ENCODE measurements around the gene FLNB. TPM values are rescaled to one million over a fixed set of nuclear protein-coding genes. Genes with fewer than 3 reads are reported as not detected.

The FLNB gene
- total RNA-seq, 1 experiment from 2014 or later: 580 TPM

DNA sequence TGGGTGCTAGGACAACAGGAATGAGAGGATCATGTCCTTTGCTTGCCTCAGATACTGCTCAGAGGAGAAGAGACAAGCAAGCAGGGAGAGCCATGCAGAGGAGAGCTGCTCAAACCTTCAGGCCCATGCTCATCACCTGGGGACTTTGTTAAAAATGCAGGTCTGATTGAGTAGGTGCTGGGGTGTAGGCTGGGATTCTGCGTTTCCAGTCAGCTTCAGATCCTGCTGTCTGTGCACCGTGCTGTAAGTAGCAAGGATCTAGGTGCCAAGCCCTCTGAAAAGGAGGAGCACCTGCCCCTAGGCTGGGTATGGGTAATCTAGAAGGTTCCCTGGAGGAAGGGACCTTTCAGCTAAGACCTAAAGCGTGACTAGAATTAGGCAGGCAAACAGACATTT is 7.3 kb downstream of the FLNB start:
- Mint-ChIP-seq H3K4me1 (ENCODE audit: insufficient read depth, unreplicated experiment) (peaks cover 59% of the 10 kb centered on the region), H3K9me3 (ENCODE audit: unreplicated experiment) (no peaks in the 10 kb centered on the region), H3K27ac (ENCODE audit: low read depth, unreplicated experiment) (no peak overlapping the region), H3K36me3 (ENCODE audit: insufficient read depth, unreplicated experiment) (peaks cover 10% of the 10 kb centered on the region), H3K27me3 (ENCODE audit: insufficient read depth, unreplicated experiment) (no peaks in the 10 kb centered on the region), H3K4me3 (ENCODE audit: unreplicated experiment) (no peak overlapping the region)
- no peak for DNase-seq (ENCODE audit: unreplicated experiment)
- intact Hi-C loops (cut with micrococcal nuclease): no loop called here
- CTCF ChIA-PET: interaction anchor here (1.1 to 3.0 kb wide), 2 partner anchors 10 to 152 kb away, joined by 3 to 19 read pairs; no protein-coding TSS in a partner anchor
- no TSS peak for BruUV-seq (replicated peaks)
- POLR2A ChIA-PET: interaction anchor here (0.5 kb wide), 1 partner anchor 591 kb away, joined by 3 read pairs; no protein-coding TSS in a partner anchor
- TF ChIP-seq, protein P1, sequence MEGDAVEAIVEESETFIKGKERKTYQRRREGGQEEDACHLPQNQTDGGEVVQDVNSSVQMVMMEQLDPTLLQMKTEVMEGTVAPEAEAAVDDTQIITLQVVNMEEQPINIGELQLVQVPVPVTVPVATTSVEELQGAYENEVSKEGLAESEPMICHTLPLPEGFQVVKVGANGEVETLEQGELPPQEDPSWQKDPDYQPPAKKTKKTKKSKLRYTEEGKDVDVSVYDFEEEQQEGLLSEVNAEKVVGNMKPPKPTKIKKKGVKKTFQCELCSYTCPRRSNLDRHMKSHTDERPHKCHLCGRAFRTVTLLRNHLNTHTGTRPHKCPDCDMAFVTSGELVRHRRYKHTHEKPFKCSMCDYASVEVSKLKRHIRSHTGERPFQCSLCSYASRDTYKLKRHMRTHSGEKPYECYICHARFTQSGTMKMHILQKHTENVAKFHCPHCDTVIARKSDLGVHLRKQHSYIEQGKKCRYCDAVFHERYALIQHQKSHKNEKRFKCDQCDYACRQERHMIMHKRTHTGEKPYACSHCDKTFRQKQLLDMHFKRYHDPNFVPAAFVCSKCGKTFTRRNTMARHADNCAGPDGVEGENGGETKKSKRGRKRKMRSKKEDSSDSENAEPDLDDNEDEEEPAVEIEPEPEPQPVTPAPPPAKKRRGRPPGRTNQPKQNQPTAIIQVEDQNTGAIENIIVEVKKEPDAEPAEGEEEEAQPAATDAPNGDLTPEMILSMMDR (IDR thresholded peaks at IDR 0.05; ENCODE audit: unreplicated experiment): no peak

DNA sequence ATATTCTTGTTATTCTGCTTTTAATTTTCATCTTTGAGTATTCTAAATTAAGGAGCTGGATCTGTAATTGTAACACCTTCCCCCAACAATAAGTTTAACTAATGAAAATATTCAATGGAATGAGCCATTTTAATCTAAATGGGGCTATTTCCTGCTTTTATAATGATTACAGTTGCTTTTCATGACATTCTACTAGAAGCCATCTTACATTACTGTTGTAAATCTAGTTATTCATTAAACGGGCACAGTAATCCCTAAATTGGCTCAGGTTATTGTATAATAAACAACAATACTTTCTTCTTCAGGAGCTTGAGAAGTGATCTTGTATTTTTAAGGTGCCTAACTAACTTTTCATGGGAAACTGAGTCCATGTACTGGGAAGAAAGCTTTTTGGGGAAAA is 8.5 kb downstream of the FLNB start:
- no peak for DNase-seq (ENCODE audit: unreplicated experiment)
- intact Hi-C loops (cut with micrococcal nuclease): no loop called here
- BruUV-seq (replicated peaks): no TSS peak
- TF ChIP-seq, protein P1 (IDR thresholded peaks at IDR 0.05; ENCODE audit: unreplicated experiment): no peak
- Mint-ChIP-seq H3K4me3 (ENCODE audit: unreplicated experiment) (no peak overlapping the region), H3K27me3 (ENCODE audit: insufficient read depth, unreplicated experiment) (no peaks in the 10 kb centered on the region), H3K36me3 (ENCODE audit: insufficient read depth, unreplicated experiment) (peaks cover 10% of the 10 kb centered on the region), H3K4me1 (ENCODE audit: insufficient read depth, unreplicated experiment) (peaks cover 59% of the 10 kb centered on the region), H3K27ac (ENCODE audit: low read depth, unreplicated experiment) (peak overlapping the region; percentile 39), H3K9me3 (ENCODE audit: unreplicated experiment) (no peaks in the 10 kb centered on the region)
- ChIA-PET CTCF (interaction anchor here (0.5 to 6.2 kb wide), 3 partner anchors 10 to 79 kb away, joined by 3 to 47 read pairs (median 6); partner anchors contain the start of gene FLNB), POLR2A (interaction anchor here (0.6 to 5.0 kb wide), 9 partner anchors 8 to 46 kb away, joined by 3 to 33 read pairs (median 3); partner anchors contain the start of gene FLNB)

DNA sequence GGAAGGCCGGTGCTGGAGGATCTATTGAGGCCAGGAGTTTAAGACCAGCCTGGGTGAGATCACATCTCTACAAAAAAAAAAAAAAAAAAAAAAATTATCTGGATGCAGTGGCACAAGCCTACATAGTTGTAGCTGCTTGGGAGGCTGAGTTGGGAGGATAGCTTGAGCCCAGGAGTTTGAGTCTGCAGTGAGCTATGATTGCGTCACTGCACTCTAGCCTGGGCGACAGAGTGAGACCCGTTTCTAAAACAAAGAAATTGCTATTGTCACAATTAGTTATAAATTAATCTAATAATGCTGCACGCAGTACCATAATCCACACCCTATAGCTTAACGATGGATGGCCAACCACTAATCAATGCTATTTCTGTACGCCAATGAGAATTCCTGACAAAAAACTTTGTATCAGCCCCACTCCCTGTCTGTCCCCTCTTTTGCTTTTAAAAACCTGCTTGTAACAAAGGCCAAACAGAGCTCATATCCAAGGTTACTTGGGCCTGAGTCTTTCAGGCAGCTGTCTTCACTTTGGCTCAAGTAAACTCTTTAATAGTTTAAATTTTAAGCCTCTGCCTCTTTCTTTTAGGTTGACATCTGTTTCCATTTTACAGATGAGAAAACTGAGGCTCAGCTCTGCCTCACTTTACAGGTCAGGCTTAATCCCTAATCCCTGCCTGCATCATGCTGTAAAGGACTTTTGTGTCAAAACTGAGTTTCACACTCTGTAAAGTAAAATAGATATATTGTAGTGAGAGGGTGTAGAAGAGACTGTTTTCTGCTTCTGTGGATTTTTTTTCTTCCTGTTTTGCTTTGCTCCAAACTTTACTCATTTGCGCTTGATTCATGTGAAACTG is 10.9 kb downstream of the FLNB start:
- TF ChIP-seq, protein P1 (IDR thresholded peaks at IDR 0.05; ENCODE audit: unreplicated experiment): no peak
- no TSS peak for BruUV-seq (replicated peaks)
- H3K4me3 Mint-ChIP-seq (ENCODE audit: unreplicated experiment): no peak overlapping the region
- DNase-seq (ENCODE audit: unreplicated experiment): no peak
- peaks cover 10% of the 10 kb centered on the region for H3K36me3 Mint-ChIP-seq (ENCODE audit: insufficient read depth, unreplicated experiment)
- no peaks in the 10 kb centered on the region for H3K9me3 Mint-ChIP-seq (ENCODE audit: unreplicated experiment)
- ChIA-PET POLR2A (interaction anchor here (0.8 to 5.0 kb wide), 9 partner anchors 8 to 33 kb away, joined by 3 to 33 read pairs (median 4); partner anchors contain the start of gene FLNB), CTCF (interaction anchor here (0.5 to 6.2 kb wide), 21 partner anchors 8 to 163 kb away, joined by 3 to 47 read pairs (median 3); partner anchors contain the start of gene FLNB)
- peaks cover 50% of the 10 kb centered on the region for H3K4me1 Mint-ChIP-seq (ENCODE audit: insufficient read depth, unreplicated experiment)
- no peaks in the 10 kb centered on the region for H3K27me3 Mint-ChIP-seq (ENCODE audit: insufficient read depth, unreplicated experiment)
- peak overlapping the region; percentile 80 for H3K27ac Mint-ChIP-seq (ENCODE audit: low read depth, unreplicated experiment)
- intact Hi-C loops (cut with micrococcal nuclease): no loop called here

GRCh38 chr3:58020783-58021071 is 12.5 kb downstream of the FLNB start:
- TF ChIP-seq, protein P1 (IDR thresholded peaks at IDR 0.05; ENCODE audit: unreplicated experiment): no peak
- H3K27ac Mint-ChIP-seq (ENCODE audit: low read depth, unreplicated experiment): peak overlapping the region; percentile 80
- no TSS peak for BruUV-seq (replicated peaks)
- ChIA-PET CTCF (interaction anchor here (0.6 to 6.2 kb wide), 7 partner anchors 10 to 110 kb away, joined by 3 to 47 read pairs (median 4); partner anchors contain the start of gene FLNB), POLR2A (interaction anchor here (0.9 to 5.0 kb wide), 6 partner anchors 8 to 49 kb away, joined by 3 to 33 read pairs (median 4); partner anchors contain the start of gene FLNB)
- H3K27me3 Mint-ChIP-seq (ENCODE audit: insufficient read depth, unreplicated experiment): no peaks in the 10 kb centered on the region
- peaks cover 50% of the 10 kb centered on the region for H3K4me1 Mint-ChIP-seq (ENCODE audit: insufficient read depth, unreplicated experiment)
- no peak for DNase-seq (ENCODE audit: unreplicated experiment)
- H3K36me3 Mint-ChIP-seq (ENCODE audit: insufficient read depth, unreplicated experiment): peaks cover 15% of the 10 kb centered on the region
- no peak overlapping the region for H3K4me3 Mint-ChIP-seq (ENCODE audit: unreplicated experiment)
- intact Hi-C loops (cut with micrococcal nuclease): no loop called here
- no peaks in the 10 kb centered on the region for H3K9me3 Mint-ChIP-seq (ENCODE audit: unreplicated experiment)
